T-cell (primary cell): Measurements from ENCODE around the gene GNG8. TPM values are rescaled to one million over a fixed set of nuclear protein-coding genes. Genes with fewer than 3 reads are reported as not detected.

Experiments used
- ATAC-seq, 4 experiments: fragments of 200-7000 bp in 3 of 4; fragments of 150-1000 bp in 1 of 4; cut with Tn5 transposase; replicated peaks in 1 of 4; 1 replicate in 3 of 4; 2 replicates in 1 of 4; pipeline ENCODE4 v1.10.0; 2021; ENCODE audit warnings: moderate library complexity in 3 of 4, mild to moderate bottlenecking in 2 of 4, moderate number of reproducible peaks in 1 of 4
- CTCF ChIA-PET, 2 donors: fragments of 300-600 bp; sonication (Branson Sonifier 250); formaldehyde crosslinking; loops; one replicate each; lab custom pipeline; 2022; ENCODE audit warnings: antibody characterized with exemption in 2 of 2; lab: Charles Lee
- POLR2A ChIA-PET, 2 donors: fragments of 300-600 bp; sonication (Branson Sonifier 250); formaldehyde crosslinking; loops; one replicate each; lab custom pipeline; 2022; ENCODE audit warnings: antibody characterized with exemption in 2 of 2; lab: Charles Lee
- DNase-seq, 35 experiments: peaks; one replicate each; pipeline versions ENCODE4 v3.0.0 to v3.0.0-alpha.2; 2013 to 2023
- H3K27ac ChIP-seq: one replicate; pipeline ENCODE4 v1.5.1; 2013; ENCODE audit warnings: low read length
- H3K27me3 ChIP-seq, 2 experiments: replicated peaks in 1 of 2; 1 replicate in 1 of 2; 2 replicates in 1 of 2; pipeline versions ENCODE4 v1.6.1 to v1.7.0; 2013; ENCODE audit warnings: low read length in 1 of 2, mixed read lengths in 1 of 2; ENCODE audit not compliant: control insufficient read depth in 2 of 2, insufficient read depth in 2 of 2; ENCODE audit errors: extremely low read depth in 1 of 2
- H3K36me3 ChIP-seq, 2 donors: 1 replicate in 1 of 2; 2 replicates in 1 of 2; pipeline versions ENCODE4 v1.6.1 to v1.7.0; 2013; ENCODE audit warnings: low read length in 1 of 2; ENCODE audit not compliant: control insufficient read depth in 2 of 2, insufficient read depth in 1 of 2; ENCODE audit errors: extremely low read depth in 1 of 2
- H3K4me1 ChIP-seq, 2 experiments: 1 replicate in 1 of 2; 2 replicates in 1 of 2; pipeline versions ENCODE4 v1.6.1 to v1.7.0; 2013; ENCODE audit warnings: low read length in 2 of 2, mixed read lengths in 1 of 2; ENCODE audit not compliant: insufficient read depth in 2 of 2, control insufficient read depth in 1 of 2; ENCODE audit errors: extremely low read depth in 1 of 2
- H3K4me3 ChIP-seq, 2 donors: 1 replicate in 1 of 2; 2 replicates in 1 of 2; pipeline versions ENCODE4 v1.5.1 to v1.7.0; 2013; ENCODE audit warnings: mild to moderate bottlenecking in 2 of 2, low read length in 1 of 2, moderate library complexity in 1 of 2; ENCODE audit not compliant: control insufficient read depth in 1 of 2; ENCODE audit errors: extremely low read depth in 1 of 2
- H3K9me3 ChIP-seq: 2 replicates; pipeline ENCODE4 v1.7.0; 2013
- H3K27ac Mint-ChIP-seq, 2 donors: one replicate each; pipeline ENCODE4 v1.8.0; 2020 to 2021; ENCODE audit warnings: mild to moderate bottlenecking in 2 of 2, mixed read lengths in 2 of 2
- H3K27me3 Mint-ChIP-seq, 2 donors: one replicate each; pipeline ENCODE4 v1.8.0; 2021 to 2022; ENCODE audit warnings: mixed read lengths in 2 of 2
- H3K36me3 Mint-ChIP-seq: one replicate; pipeline ENCODE4 v1.8.0; 2021; ENCODE audit warnings: mixed read lengths
- H3K4me1 Mint-ChIP-seq, 3 donors: one replicate each; pipeline ENCODE4 v1.8.0; 2020 to 2022; ENCODE audit warnings: mixed read lengths in 3 of 3, mild to moderate bottlenecking in 1 of 3
- H3K4me3 Mint-ChIP-seq, 3 donors: one replicate each; pipeline ENCODE4 v1.8.0; 2020 to 2022; ENCODE audit warnings: mild to moderate bottlenecking in 3 of 3, mixed read lengths in 3 of 3, moderate library complexity in 3 of 3
- H3K9me3 Mint-ChIP-seq, 3 donors: one replicate each; pipeline ENCODE4 v1.8.0; 2020 to 2022; ENCODE audit warnings: mixed read lengths in 3 of 3
- WGBS: methylation state at CpG from one replicate; pipeline ENCODE4 v1.1.5; 2013; ENCODE audit warnings: missing lambda C conversion rate; ENCODE audit not compliant: insufficient coverage; 5-methylcytosine and 5-hydroxymethylcytosine counted together
- total RNA-seq, 35 experiments: library from RNA in 6 of 35; stranded (reverse) in 6 of 35; fragments of 120-200 nt in 1 of 35; gene quantifications; one replicate each; pipeline versions ENCODE4 v1.2.1 to v1.2.4 and lab custom pipeline; 2013 to 2026

The GNG8 gene
- total RNA-seq, 5 donors from 2014 or later (not counting 1 experiment from before 2014, with no cell fraction given): 3.3 to 7.9 (median 3.6) TPM; not detected in 2

- H3K4me3 Mint-ChIP-seq: no peak overlapping the region
- no peaks in the 10 kb centered on the region for H3K27me3 ChIP-seq
- H3K27ac Mint-ChIP-seq: no peak overlapping the region
- H3K4me1 ChIP-seq: peaks cover 6 to 28% of the 10 kb centered on the region in 2 experiments
- ChIA-PET POLR2A (interaction anchor here in 1 of 2 donors (0.7 kb wide), 1 partner anchor 334 kb away, joined by 3 read pairs; no protein-coding TSS in a partner anchor), CTCF (interaction anchor here (0.5 to 0.8 kb wide), 3 partner anchors 9 to 42 kb away, joined by 3 read pairs; no protein-coding TSS in a partner anchor)
- H3K27me3 Mint-ChIP-seq: peaks cover 0 to 2% of the 10 kb centered on the region in 2 donors
- H3K9me3 ChIP-seq: no peaks in the 10 kb centered on the region
- no peaks in the 10 kb centered on the region for H3K36me3 ChIP-seq
- peaks cover 7% of the 10 kb centered on the region for H3K36me3 Mint-ChIP-seq
- DNase-seq: no peak
- no peak for ATAC-seq
- peaks cover 20 to 29% (median 21%) of the 10 kb centered on the region in 3 donors for H3K4me1 Mint-ChIP-seq
- H3K4me3 ChIP-seq: no peak overlapping the region
- peaks cover 8 to 11% (median 10%) of the 10 kb centered on the region in 3 donors for H3K9me3 Mint-ChIP-seq
- H3K27ac ChIP-seq: no peak overlapping the region
- 100% methylated on average over 3 of the region's 4 CpGs for WGBS
Observed at GRCh38 chr19:46598372-46598917, 37.6 kb downstream of the GNG8 start.

GRCh38 chr19:46596008-46596407, 40.0 kb downstream of the GNG8 start:
- Histone ChIP-seq H3K4me3 (no peak overlapping the region), H3K27ac (no peak overlapping the region), H3K4me1 (peaks cover 0 to 11% of the 10 kb centered on the region in 2 experiments), H3K9me3 (no peaks in the 10 kb centered on the region), H3K27me3 (no peaks in the 10 kb centered on the region), H3K36me3 (no peaks in the 10 kb centered on the region)
- WGBS: 100% methylated on average over 3 of the region's 6 CpGs
- H3K9me3 Mint-ChIP-seq: peaks cover 8 to 11% (median 10%) of the 10 kb centered on the region in 3 donors
- DNase-seq: no peak
- peaks cover 0 to 14% (median 7%) of the 10 kb centered on the region in 3 donors for H3K4me1 Mint-ChIP-seq
- H3K27me3 Mint-ChIP-seq: peaks cover 0 to 2% of the 10 kb centered on the region in 2 donors
- no peak overlapping the region for H3K27ac Mint-ChIP-seq
- peaks cover 7% of the 10 kb centered on the region for H3K36me3 Mint-ChIP-seq
- no peak for ATAC-seq
- POLR2A ChIA-PET: interaction anchor here in 1 of 2 donors (0.6 to 0.7 kb wide), 2 partner anchors 38 to 158 kb away, joined by 5 to 14 read pairs; no protein-coding TSS in a partner anchor
- no peak overlapping the region for H3K4me3 Mint-ChIP-seq
- CTCF ChIA-PET: interaction anchor here in 1 of 2 donors (0.5 kb wide), 1 partner anchor 752 kb away, joined by 3 read pairs; no protein-coding TSS in a partner anchor

GRCh38 chr19:46591870-46592269, 44.1 kb downstream of the GNG8 start:
- WGBS: no CpG with 5 or more reads among the region's 3 CpGs
- Histone ChIP-seq H3K4me1 (no peaks in the 10 kb centered on the region), H3K27me3 (no peaks in the 10 kb centered on the region), H3K4me3 (no peak overlapping the region), H3K36me3 (no peaks in the 10 kb centered on the region), H3K9me3 (no peaks in the 10 kb centered on the region), H3K27ac (no peak overlapping the region)
- Mint-ChIP-seq H3K9me3 (no peaks in the 10 kb centered on the region), H3K27me3 (no peaks in the 10 kb centered on the region), H3K27ac (no peak overlapping the region), H3K36me3 (no peaks in the 10 kb centered on the region), H3K4me1 (no peaks in the 10 kb centered on the region), H3K4me3 (no peak overlapping the region)
- ChIA-PET CTCF (interaction anchor here in 1 of 2 donors (0.6 kb wide), 1 partner anchor 579 kb away, joined by 5 read pairs; no protein-coding TSS in a partner anchor), POLR2A (no interaction called here)
- ATAC-seq (no peak), DNase-seq (no peak)

- no peaks in the 10 kb centered on the region for H3K9me3 Mint-ChIP-seq
- ChIA-PET POLR2A (no interaction called here), CTCF (interaction anchor here in 1 of 2 donors (0.7 kb wide), 1 partner anchor 76 kb away, joined by 3 read pairs; no protein-coding TSS in a partner anchor)
- H3K36me3 Mint-ChIP-seq: no peaks in the 10 kb centered on the region
- DNase-seq: no peak
- H3K27me3 ChIP-seq: no peaks in the 10 kb centered on the region
- no peak overlapping the region for H3K4me3 Mint-ChIP-seq
- no peak overlapping the region for H3K27ac ChIP-seq
- no peaks in the 10 kb centered on the region for H3K4me1 ChIP-seq
- no peak overlapping the region for H3K27ac Mint-ChIP-seq
- H3K27me3 Mint-ChIP-seq: no peaks in the 10 kb centered on the region
- WGBS: no CpG with 5 or more reads among the region's 4 CpGs
- H3K4me1 Mint-ChIP-seq: no peaks in the 10 kb centered on the region
- ATAC-seq: no peak
- H3K36me3 ChIP-seq: no peaks in the 10 kb centered on the region
- H3K9me3 ChIP-seq: no peaks in the 10 kb centered on the region
- H3K4me3 ChIP-seq: no peak overlapping the region
Observed at GRCh38 chr19:46591254-46591653, 44.7 kb downstream of the GNG8 start.

GRCh38 chr19:46587861-46588260, 48.1 kb downstream of the GNG8 start:
- no peak overlapping the region for H3K27ac Mint-ChIP-seq
- no CpG with 5 or more reads among the region's 3 CpGs for WGBS
- no peak overlapping the region for H3K4me3 ChIP-seq
- ChIA-PET POLR2A (interaction anchor here in 1 of 2 donors (0.6 kb wide), 1 partner anchor 13 kb away, joined by 5 read pairs; no protein-coding TSS in a partner anchor), CTCF (interaction anchor here in 1 of 2 donors (0.5 kb wide), 1 partner anchor 16 kb away, joined by 3 read pairs; no protein-coding TSS in a partner anchor)
- H3K4me3 Mint-ChIP-seq: no peak overlapping the region
- ATAC-seq (no peak), DNase-seq (no peak)
- H3K27ac ChIP-seq: no peak overlapping the region
- H3K36me3 ChIP-seq: no peaks in the 10 kb centered on the region
- peaks cover 0 to 4% of the 10 kb centered on the region in 2 experiments for H3K4me1 ChIP-seq
- H3K4me1 Mint-ChIP-seq: peaks cover 6 to 7% (median 7%) of the 10 kb centered on the region in 3 donors
- H3K27me3 ChIP-seq: no peaks in the 10 kb centered on the region
- H3K27me3 Mint-ChIP-seq: no peaks in the 10 kb centered on the region
- H3K9me3 Mint-ChIP-seq: no peaks in the 10 kb centered on the region
- no peaks in the 10 kb centered on the region for H3K36me3 Mint-ChIP-seq
- H3K9me3 ChIP-seq: no peaks in the 10 kb centered on the region

GRCh38 chr19:46586294-46586693, 49.7 kb downstream of the GNG8 start:
- no peaks in the 10 kb centered on the region for H3K36me3 Mint-ChIP-seq
- H3K4me1 Mint-ChIP-seq: peaks cover 6 to 7% (median 7%) of the 10 kb centered on the region in 3 donors
- Histone ChIP-seq H3K27me3 (no peaks in the 10 kb centered on the region), H3K27ac (no peak overlapping the region), H3K36me3 (no peaks in the 10 kb centered on the region), H3K9me3 (no peaks in the 10 kb centered on the region), H3K4me3 (no peak overlapping the region), H3K4me1 (peaks cover 0 to 4% of the 10 kb centered on the region in 2 experiments)
- no CpG with 5 or more reads among the region's 4 CpGs for WGBS
- ATAC-seq (no peak), DNase-seq (no peak)
- CTCF ChIA-PET: interaction anchor here in 1 of 2 donors (1.4 kb wide), 1 partner anchor 76 kb away, joined by 3 read pairs; no protein-coding TSS in a partner anchor
- POLR2A ChIA-PET: no interaction called here
- no peaks in the 10 kb centered on the region for H3K9me3 Mint-ChIP-seq
- no peak overlapping the region for H3K4me3 Mint-ChIP-seq
- H3K27ac Mint-ChIP-seq: no peak overlapping the region
- no peaks in the 10 kb centered on the region for H3K27me3 Mint-ChIP-seq
